ENCODE measurements around the gene CPEB1. TPM values are rescaled to one million over a fixed set of nuclear protein-coding genes. Genes with fewer than 3 reads are reported as not detected.

Gene CPEB1
- total RNA-seq = 0.06 TPM in 1 of 2 replicates, not detected in the other

DNA sequence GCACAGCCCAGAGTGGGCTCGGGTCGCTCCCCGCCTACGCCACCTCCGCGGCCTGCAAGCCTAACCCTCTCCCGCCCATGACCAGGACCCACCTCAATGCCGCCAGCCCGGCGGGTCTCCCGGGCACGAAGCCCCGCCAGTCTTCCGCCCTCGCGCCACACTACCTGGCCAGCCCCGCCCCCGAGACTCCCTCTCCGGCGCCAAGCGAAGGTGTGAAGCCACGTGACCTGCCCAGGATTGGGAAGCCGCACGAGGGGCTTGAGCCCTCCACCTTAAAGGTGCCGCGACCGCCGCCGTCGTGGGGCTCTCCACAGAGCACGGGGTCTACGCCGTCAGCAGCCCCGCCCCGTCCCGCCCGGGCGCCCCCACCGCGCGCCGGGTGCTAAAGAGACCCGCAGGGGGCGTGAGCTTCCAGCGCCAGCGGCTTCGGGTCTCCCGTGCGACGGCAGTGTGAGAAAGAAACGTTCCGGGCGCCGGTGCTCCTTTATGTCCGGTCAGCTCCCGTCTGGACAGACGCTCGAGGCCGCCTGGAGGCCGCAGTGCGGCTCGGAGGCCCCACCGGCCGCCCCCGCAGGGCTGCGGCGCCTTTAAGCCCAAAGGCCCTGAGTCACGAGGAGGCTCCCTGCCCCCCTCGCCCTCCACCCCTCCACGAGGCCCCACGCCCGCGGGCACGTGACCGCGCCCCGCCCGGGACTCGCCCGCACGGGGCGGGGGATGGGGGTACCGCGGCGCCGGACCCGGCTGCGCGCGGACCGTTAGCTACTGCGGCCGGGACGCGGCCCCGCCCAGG, at the start of gene CPEB1:
CPEB1 (minus strand) TSS at position 319 of the 790 bp plus-strand sequence. CDS start 18,904 bp downstream, outside the sequence.

GRCh38 chr15:82540055-82540983, 106.8 kb downstream of the CPEB1 start, which contains the start of gene RPS17:
TSS of gene RPS17 (minus strand) at chr15:82540457. CDS start at chr15:82540428, 29 bp downstream.

Other genes with a start within 250 kb of the CPEB1 start
- 0.65 and 2.4 TPM in 2 replicates for gene GOLGA6L9, start 217.5 kb downstream of the CPEB1 start, total RNA-seq
- 1,120 and 1,963 TPM in 2 replicates for gene RPS17, start 106.9 kb downstream of the CPEB1 start, total RNA-seq
- gene AP3B2, start 62.5 kb upstream of the CPEB1 start, total RNA-seq = not detected in 2 replicates
- not detected in 2 replicates for gene FSD2, start 158.7 kb upstream of the CPEB1 start, total RNA-seq
- gene WHAMM, start 162.3 kb upstream of the CPEB1 start, total RNA-seq = 5.2 and 6.9 TPM in 2 replicates